Measurements from ENCODE around the gene TRAF6. TPM values are rescaled to one million over a fixed set of nuclear protein-coding genes. Genes with fewer than 3 reads are reported as not detected.

Gene TRAF6
- total and polyA plus RNA-seq, 9 of the 15 experiments (the other 6 are each of a cell fraction or from before 2014, with no cell fraction given) = 2.0 to 13.1 (median 8.2) TPM

DNA sequence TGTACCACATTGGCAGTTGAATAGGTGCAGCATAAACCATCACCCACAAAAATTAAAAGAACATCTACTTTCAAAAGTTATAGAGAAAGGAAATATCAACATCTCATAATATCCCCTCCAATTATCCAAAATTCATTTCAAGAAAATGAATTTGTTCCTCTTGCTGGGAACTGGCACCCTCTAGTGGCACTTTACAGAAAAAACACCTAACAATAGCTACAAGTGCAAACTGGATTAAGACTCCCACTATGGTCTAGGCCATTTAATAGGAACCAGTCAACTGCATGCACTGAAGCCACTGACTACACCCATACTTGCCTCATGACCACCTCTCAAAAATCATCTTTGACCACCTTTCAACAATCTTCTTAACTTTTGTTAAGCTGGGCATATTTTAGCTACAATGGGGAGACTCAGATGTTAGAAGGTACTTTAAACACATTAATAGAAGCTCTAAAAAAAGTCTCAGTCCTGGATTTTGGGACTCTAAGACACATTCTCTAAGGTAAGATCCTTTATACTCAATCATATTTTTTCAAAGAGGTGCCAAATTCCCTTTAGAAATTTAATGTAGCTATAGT lies 17.3 kb downstream of the TRAF6 start:
- DNase-seq (ENCODE audit: extremely low read depth in 1 of 4, low spot score in 3 of 4) = peak; percentile 45 to 71 (median 52)
- peak; percentile 83 for ATAC-seq
- no peaks in the 10 kb centered on the region for H3K9me1 ChIP-seq (ENCODE audit: control insufficient read depth, insufficient read depth, low read length)
- peak; percentile 86 for FAIRE-seq
- BruUV-seq (replicated peaks) = no TSS peak
- no peak overlapping the region for H3K4me3 ChIP-seq
- ChIA-PET POLR2A (interaction anchor here (0.8 to 1.4 kb wide), 5 partner anchors 8 to 195 kb away, joined by 3 to 14 read pairs (median 3); no protein-coding TSS in a partner anchor), CTCF (ENCODE audit: low intra/inter-chr PET ratio) (interaction anchor here (0.6 to 1.2 kb wide), 2 partner anchors 12 to 200 kb away, joined by 3 to 6 read pairs; no protein-coding TSS in a partner anchor)
- in situ Hi-C loops (cut with MboI) = loop anchor here (5.0 kb wide), 1 partner anchor 186 kb away; no protein-coding TSS in a partner anchor
- no peak overlapping the region for H3K27ac ChIP-seq (ENCODE audit: extremely low read depth, low read depth, low read length)
- no peaks in the 10 kb centered on the region for H3K79me2 ChIP-seq (ENCODE audit: control insufficient read depth, insufficient read depth, low read length)
- no peak overlapping the region for H3K9ac ChIP-seq (ENCODE audit: insufficient read depth in 1 of 2, low read depth in 2 of 2, low read length in 2 of 2)
- no peak overlapping the region for H3K4me2 ChIP-seq (ENCODE audit: insufficient read depth, low read length)
- intact Hi-C loops (cut with micrococcal nuclease) = loop anchor here (1.0 to 5.0 kb wide), 4 partner anchors 48 to 201 kb away; no protein-coding TSS in a partner anchor
- no peak overlapping the region for H2AFZ ChIP-seq (ENCODE audit: low read depth, low read length)
- no peaks in the 10 kb centered on the region for H3K9me3 ChIP-seq (replicated peaks; ENCODE audit: control insufficient read depth, insufficient read depth, low read depth, low read length)
- peaks cover 82% of the 10 kb centered on the region for H3K36me3 ChIP-seq (ENCODE audit: control insufficient read depth, insufficient read depth, low read length)
- no peaks in the 10 kb centered on the region for H4K20me1 ChIP-seq (replicated peaks; ENCODE audit: control insufficient read depth, insufficient read depth, low read length)
- no peaks in the 10 kb centered on the region for H3K4me1 ChIP-seq (replicated peaks in 1 of 2; ENCODE audit: control insufficient read depth in 2 of 2, insufficient read depth in 2 of 2, low read length in 2 of 2)
- no peaks in the 10 kb centered on the region for H3K27me3 ChIP-seq (ENCODE audit: control insufficient read depth in 2 of 2, insufficient read depth in 2 of 2, low read length in 2 of 2)
- no peak for TF ChIP-seq PURB (CRISPR knock-in tag; IDR thresholded peaks at IDR 0.05; ENCODE audit: low read depth)
- TF ChIP-seq CCNT2 (IDR thresholded peaks at IDR 0.05; ENCODE audit: borderline replicate concordance, extremely low read depth, insufficient read length, low read depth, low read length) = no peak
- TF ChIP-seq RBM25 (IDR thresholded peaks at IDR 0.05; ENCODE audit: low read depth, low read length, severe bottlenecking) = no peak
- TF ChIP-seq, protein P1, sequence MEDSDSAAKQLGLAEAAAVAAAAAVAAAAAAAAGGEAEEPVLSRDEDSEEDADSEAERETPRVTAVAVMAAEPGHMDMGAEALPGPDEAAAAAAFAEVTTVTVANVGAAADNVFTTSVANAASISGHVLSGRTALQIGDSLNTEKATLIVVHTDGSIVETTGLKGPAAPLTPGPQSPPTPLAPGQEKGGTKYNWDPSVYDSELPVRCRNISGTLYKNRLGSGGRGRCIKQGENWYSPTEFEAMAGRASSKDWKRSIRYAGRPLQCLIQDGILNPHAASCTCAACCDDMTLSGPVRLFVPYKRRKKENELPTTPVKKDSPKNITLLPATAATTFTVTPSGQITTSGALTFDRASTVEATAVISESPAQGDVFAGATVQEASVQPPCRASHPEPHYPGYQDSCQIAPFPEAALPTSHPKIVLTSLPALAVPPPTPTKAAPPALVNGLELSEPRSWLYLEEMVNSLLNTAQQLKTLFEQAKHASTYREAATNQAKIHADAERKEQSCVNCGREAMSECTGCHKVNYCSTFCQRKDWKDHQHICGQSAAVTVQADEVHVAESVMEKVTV (CRISPR knock-in tag; IDR thresholded peaks at IDR 0.05) = peak; percentile 29; the same call in 1 of the 2 replicates
- no peak for TF ChIP-seq ZNF174 (CRISPR knock-in tag; IDR thresholded peaks at IDR 0.05)
- TF ChIP-seq KAT2B (IDR thresholded peaks at IDR 0.05; ENCODE audit: low read depth, low read length) = no peak
- TF ChIP-seq FOXA1 (IDR thresholded peaks at IDR 0.05; ENCODE audit: borderline replicate concordance) = no peak
- no peak for TF ChIP-seq ILK (tag; IDR thresholded peaks at IDR 0.05; ENCODE audit: borderline replicate concordance, low read depth)
- TF ChIP-seq, protein P2, sequence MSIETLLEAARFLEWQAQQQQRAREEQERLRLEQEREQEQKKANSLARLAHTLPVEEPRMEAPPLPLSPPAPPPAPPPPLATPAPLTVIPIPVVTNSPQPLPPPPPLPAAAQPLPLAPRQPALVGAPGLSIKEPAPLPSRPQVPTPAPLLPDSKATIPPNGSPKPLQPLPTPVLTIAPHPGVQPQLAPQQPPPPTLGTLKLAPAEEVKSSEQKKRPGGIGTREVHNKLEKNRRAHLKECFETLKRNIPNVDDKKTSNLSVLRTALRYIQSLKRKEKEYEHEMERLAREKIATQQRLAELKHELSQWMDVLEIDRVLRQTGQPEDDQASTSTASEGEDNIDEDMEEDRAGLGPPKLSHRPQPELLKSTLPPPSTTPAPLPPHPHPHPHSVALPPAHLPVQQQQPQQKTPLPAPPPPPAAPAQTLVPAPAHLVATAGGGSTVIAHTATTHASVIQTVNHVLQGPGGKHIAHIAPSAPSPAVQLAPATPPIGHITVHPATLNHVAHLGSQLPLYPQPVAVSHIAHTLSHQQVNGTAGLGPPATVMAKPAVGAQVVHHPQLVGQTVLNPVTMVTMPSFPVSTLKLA (conservative IDR thresholded peaks at IDR 0.05) = no peak
- TF ChIP-seq ZNF354B (CRISPR knock-in tag; IDR thresholded peaks at IDR 0.05) = no peak
- no peak for TF ChIP-seq HDAC2 (IDR thresholded peaks at IDR 0.05)
- no peak for TF ChIP-seq ZNF282 (CRISPR knock-in tag; IDR thresholded peaks at IDR 0.05)
- TF ChIP-seq BACH1 (tag; IDR thresholded peaks at IDR 0.05) = no peak
- TF ChIP-seq, protein P3, sequence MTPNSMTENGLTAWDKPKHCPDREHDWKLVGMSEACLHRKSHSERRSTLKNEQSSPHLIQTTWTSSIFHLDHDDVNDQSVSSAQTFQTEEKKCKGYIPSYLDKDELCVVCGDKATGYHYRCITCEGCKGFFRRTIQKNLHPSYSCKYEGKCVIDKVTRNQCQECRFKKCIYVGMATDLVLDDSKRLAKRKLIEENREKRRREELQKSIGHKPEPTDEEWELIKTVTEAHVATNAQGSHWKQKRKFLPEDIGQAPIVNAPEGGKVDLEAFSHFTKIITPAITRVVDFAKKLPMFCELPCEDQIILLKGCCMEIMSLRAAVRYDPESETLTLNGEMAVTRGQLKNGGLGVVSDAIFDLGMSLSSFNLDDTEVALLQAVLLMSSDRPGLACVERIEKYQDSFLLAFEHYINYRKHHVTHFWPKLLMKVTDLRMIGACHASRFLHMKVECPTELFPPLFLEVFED (CRISPR knock-in tag; conservative IDR thresholded peaks at IDR 0.05) = no peak
- no peak for TF ChIP-seq HMG20A (CRISPR knock-in tag; conservative IDR thresholded peaks at IDR 0.05)
- no peak for TF ChIP-seq KLF10 (CRISPR knock-in tag; IDR thresholded peaks at IDR 0.05)
- TF ChIP-seq SMC3 (conservative IDR thresholded peaks at IDR 0.05; ENCODE audit: insufficient read depth, low read depth, low read length) = peak; percentile 24; the same call in 1 of the 2 replicates
- no peak for TF ChIP-seq SAFB2 (IDR thresholded peaks at IDR 0.05; ENCODE audit: borderline replicate concordance, low read depth, low read length, severe bottlenecking)
- no peak for TF ChIP-seq HOXB6 (CRISPR knock-in tag; IDR thresholded peaks at IDR 0.05; ENCODE audit: borderline replicate concordance)
